ENCODE results near the gene RAB11B.
"Not testable (repeated sequence)": the region's sequence is repeated elsewhere in the genome, so short reads cannot be mapped to it uniquely, and the experiment has no call there.

RAB11B gene

DNA sequence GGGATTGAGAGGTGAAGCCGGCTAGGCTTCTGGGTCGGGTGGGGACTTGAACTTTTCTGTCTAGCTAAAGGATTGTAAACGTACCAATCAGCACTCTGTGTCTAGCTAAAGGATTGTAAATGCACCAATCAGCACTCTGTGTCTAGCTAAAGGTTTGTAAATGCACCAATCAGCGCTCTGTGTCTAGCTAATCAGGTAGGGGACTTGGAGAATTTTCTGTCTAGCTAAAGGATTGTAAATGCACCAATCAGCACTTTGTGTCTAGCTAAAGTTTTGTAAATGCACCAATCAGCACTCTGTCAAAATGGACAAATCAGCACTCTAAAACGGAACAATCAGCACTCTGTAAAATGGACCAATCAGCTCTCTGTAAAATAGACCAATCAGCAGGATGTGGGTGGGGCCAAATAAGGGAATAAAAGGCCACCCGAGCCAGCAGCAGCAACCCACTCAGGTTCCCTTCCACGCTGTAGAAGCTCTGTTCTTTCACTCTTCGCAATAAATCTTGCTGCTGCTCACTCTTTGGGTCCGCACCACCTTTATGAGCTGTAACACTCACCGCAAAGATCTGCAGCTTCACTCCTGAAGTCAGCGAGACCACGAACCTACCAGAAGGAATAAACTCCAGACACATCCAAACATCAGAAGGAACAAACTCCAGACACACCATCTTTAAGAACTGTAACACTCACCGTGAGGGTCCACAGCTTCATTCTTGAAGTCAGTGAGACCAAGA lies 10.8 kb upstream of the RAB11B start:
- H3K27me3 Mint-ChIP-seq; H3K4me3 Mint-ChIP-seq; H3K4me1 Mint-ChIP-seq; DNase-seq (ENCODE audit: low spot score in 2 of 2); H3K9me3 Mint-ChIP-seq; ATAC-seq (ENCODE audit: low read depth); H3K27ac Mint-ChIP-seq: not testable (repeated sequence)
- peaks cover 18% of the 10 kb centered on the region for H3K36me3 Mint-ChIP-seq

DNA sequence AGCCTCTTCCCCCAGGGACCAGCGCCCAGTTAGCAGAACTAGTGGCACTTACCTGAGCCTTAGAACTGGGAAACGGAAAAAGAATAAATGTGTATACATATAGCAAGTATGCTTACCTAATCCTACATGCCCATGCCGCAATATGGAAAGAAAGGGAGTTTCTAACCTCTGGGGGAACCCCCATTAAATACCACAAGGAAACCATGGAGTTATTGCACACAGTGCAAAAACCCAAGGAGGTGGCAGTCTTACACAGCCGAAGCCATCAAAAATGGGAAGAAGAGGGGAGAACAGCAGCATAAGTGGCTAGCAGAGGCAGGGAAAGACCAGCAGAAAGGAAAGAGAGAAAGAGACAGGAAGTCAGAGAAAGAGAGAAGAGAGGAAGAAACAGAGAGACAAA lies 5.6 kb upstream of the RAB11B start:
- not testable (repeated sequence) for H3K4me1 Mint-ChIP-seq; H3K36me3 Mint-ChIP-seq; H3K27me3 Mint-ChIP-seq; H3K27ac Mint-ChIP-seq; H3K9me3 Mint-ChIP-seq; ATAC-seq (ENCODE audit: low read depth); H3K4me3 Mint-ChIP-seq; DNase-seq (ENCODE audit: low spot score in 2 of 2)

DNA sequence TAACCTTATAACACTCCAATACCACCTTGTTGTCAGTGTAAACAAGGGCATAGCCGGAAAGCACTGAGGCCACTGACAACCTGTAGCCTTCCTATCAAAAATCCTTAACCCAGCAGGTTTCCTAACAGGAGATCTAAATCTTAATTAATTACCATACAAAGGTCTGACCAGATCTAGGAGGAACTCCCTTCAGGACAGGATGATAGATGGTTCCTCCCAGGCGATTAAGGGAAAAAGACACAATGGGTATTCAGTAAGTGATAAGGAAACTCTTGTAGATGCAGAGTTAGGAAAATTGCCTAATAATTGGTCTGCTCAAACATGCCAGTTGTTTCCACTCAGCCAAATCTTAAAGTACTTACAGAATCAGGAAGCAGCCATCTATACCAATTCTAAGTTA lies 5.1 kb upstream of the RAB11B start:
- H3K4me1 Mint-ChIP-seq; H3K36me3 Mint-ChIP-seq; H3K27me3 Mint-ChIP-seq; ATAC-seq (ENCODE audit: low read depth); H3K27ac Mint-ChIP-seq; H3K4me3 Mint-ChIP-seq; DNase-seq (ENCODE audit: low spot score in 2 of 2); H3K9me3 Mint-ChIP-seq: not testable (repeated sequence)

DNA sequence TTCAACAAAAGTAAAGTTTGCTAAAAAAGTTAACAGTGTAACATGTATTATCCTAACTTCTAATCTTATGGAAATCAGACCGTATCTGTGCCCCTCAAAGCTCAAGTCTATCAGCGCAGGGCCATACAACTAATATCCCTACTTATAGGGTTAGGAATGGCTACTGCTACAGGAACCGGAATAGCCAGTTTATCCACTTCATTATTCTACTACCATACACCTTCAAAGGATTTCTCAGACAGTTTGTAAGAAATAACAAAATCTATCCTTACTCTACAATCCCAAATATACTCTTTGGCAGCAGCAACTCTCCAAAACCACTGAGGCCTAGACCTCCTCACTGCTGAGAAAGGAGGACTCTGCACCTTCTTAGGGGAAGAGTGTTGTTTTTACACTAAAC lies 4.6 kb upstream of the RAB11B start:
- ATAC-seq (ENCODE audit: low read depth); H3K4me3 Mint-ChIP-seq; DNase-seq (ENCODE audit: low spot score in 2 of 2); H3K27me3 Mint-ChIP-seq; H3K9me3 Mint-ChIP-seq; H3K36me3 Mint-ChIP-seq; H3K27ac Mint-ChIP-seq; H3K4me1 Mint-ChIP-seq: not testable (repeated sequence)

DNA sequence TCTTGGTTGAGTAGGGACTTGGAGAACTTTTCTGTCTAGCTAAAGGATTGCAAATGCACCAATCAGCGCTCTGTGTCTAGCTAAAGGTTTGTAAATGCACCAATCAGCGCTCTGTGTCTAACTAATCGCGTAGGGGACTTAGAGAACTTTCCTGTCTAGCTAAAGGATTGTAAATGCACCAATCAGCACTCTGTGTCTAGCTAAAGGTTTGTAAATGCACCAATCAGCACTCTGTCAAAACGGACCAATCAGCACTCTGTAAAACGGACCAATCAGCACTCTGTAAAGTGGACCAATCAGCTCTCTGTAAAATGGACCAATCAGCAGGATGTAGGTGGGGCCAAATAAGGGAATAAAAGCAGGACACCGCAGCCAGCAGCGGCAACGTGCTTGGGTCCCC lies 3.7 kb upstream of the RAB11B start:
- not testable (repeated sequence) for ATAC-seq (ENCODE audit: low read depth); H3K9me3 Mint-ChIP-seq; H3K4me1 Mint-ChIP-seq; H3K36me3 Mint-ChIP-seq; H3K27me3 Mint-ChIP-seq; H3K4me3 Mint-ChIP-seq; DNase-seq (ENCODE audit: low spot score in 2 of 2); H3K27ac Mint-ChIP-seq

DNA sequence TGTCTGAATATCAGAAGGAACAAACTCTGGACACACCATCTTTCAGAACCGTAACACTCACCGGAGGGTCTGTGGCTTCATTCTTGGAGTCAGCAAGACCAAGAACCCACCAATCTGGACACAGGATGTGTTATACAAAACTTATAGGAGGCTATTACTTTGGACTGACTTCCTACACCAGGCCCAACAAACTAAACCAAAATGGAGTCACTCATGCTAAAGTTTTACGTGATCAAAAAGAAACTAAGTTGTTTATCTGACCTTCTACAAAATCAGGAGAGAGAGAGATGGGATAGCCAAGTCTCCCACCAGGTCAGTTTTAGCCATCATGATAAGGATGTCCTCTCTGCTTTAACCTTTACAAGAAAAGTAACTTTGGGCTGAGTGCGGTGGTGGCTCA lies 3.2 kb upstream of the RAB11B start:
- Mint-ChIP-seq H3K9me3 (no peaks in the 10 kb centered on the region), H3K4me1 (peaks cover 8% of the 10 kb centered on the region), H3K27me3 (no peaks in the 10 kb centered on the region), H3K27ac (no peak overlapping the region), H3K4me3 (no peak overlapping the region), H3K36me3 (no peaks in the 10 kb centered on the region)
- ATAC-seq (ENCODE audit: low read depth) (no peak), DNase-seq (ENCODE audit: low spot score in 2 of 2) (no peak)

DNA sequence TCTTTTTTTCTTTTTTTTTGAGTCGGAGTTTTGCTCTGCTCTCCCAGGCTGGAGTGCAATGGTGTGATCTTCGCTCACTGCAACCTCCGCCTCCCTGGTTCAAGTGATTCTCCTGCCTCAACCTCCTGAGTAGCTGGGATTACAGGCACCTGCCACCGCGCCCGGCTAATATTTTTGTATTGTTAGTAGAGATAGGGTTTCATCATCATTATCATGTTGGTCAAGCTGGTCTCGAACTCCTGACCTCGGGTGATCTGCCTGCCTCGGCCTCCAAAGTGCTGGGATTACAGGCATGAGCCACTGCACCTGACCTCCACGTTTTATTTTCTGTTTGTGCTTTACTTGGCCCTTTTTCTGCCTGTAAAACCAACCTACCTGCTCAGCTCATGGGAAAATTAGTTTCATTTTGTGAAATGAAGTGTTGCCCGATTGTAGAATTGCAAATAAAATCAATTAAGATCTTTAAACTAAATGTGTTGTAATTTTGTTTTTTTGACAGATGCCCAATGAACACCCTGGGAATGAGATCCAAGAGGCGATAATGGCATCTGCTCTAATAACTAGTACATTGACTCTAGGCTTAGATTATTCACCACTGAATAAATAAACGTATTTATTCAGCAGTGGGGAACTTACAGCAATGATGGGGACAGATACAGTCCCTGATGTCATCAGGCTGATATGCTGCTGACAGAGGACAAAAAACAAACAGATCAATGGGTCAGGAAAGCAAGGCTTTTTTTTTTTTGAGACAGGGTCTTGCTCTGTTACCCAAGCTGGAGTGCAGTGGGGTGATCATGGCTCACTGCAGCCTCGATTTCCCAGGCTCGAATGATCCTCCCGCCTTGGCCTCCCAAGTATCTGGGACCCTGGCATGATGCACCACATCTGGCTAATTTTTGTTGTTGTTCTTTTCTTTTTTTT lies 2.2 kb upstream of the RAB11B start:
- Mint-ChIP-seq H3K9me3 (no peaks in the 10 kb centered on the region), H3K36me3 (no peaks in the 10 kb centered on the region), H3K27me3 (no peaks in the 10 kb centered on the region), H3K4me1 (peaks cover 8% of the 10 kb centered on the region), H3K27ac (peak overlapping the region; percentile 20), H3K4me3 (no peak overlapping the region)
- DNase-seq (ENCODE audit: low spot score in 2 of 2) (no peak), ATAC-seq (ENCODE audit: low read depth) (no peak)

DNA sequence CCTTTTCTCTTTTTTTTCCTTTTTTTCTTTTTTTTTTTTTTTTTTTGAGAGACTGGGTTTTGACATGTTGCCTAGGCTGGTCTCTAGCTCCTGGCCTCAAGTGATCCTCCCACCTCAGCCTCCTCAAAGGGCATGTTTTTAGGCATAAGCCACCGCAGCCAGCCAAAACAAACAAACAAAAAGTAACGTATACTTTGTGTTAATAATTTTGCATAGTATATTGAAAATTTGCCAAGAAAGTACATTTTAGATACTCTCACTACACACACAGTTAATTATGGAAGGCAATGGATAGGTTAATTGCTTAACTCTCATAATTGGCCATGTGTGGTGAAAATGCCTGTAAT lies 1.6 kb upstream of the RAB11B start:
- Mint-ChIP-seq H3K27ac (no peak overlapping the region), H3K4me1 (peaks cover 8% of the 10 kb centered on the region), H3K4me3 (no peak overlapping the region), H3K36me3 (no peaks in the 10 kb centered on the region), H3K27me3 (no peaks in the 10 kb centered on the region), H3K9me3 (no peaks in the 10 kb centered on the region)
- ATAC-seq (ENCODE audit: low read depth) (no peak), DNase-seq (ENCODE audit: low spot score in 2 of 2) (no peak)

DNA sequence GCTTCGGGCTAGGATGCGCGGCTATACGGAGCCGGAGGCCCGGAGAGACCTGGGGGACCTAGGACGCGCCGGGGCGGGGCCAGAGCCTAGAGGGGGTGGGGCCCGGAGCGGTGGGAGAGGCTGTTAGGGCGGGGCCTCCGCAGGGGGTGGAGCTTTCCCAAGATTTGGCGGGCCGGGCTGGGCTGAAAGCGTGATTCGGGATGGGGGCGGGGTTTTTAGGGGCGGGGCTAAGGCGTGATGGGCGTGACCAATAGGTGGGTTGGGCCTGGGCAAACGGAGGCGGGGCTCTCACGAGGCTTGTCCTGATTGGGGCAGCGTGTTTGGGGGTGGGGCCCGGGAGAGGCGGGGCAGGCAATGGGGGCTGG lies 439 bp downstream of the RAB11B start:
- no peaks in the 10 kb centered on the region for H3K27me3 Mint-ChIP-seq
- H3K9me3 Mint-ChIP-seq, result no peaks in the 10 kb centered on the region
- H3K36me3 Mint-ChIP-seq, result no peaks in the 10 kb centered on the region
- H3K27ac Mint-ChIP-seq, result peak overlapping the region; percentile 88
- H3K4me3 Mint-ChIP-seq, result peak overlapping the region; percentile 83
- peaks cover 11% of the 10 kb centered on the region for H3K4me1 Mint-ChIP-seq
- ATAC-seq (ENCODE audit: low read depth), result peak; percentile 58
- peak; percentile 84 to 86 for DNase-seq (ENCODE audit: low spot score in 2 of 2)

DNA sequence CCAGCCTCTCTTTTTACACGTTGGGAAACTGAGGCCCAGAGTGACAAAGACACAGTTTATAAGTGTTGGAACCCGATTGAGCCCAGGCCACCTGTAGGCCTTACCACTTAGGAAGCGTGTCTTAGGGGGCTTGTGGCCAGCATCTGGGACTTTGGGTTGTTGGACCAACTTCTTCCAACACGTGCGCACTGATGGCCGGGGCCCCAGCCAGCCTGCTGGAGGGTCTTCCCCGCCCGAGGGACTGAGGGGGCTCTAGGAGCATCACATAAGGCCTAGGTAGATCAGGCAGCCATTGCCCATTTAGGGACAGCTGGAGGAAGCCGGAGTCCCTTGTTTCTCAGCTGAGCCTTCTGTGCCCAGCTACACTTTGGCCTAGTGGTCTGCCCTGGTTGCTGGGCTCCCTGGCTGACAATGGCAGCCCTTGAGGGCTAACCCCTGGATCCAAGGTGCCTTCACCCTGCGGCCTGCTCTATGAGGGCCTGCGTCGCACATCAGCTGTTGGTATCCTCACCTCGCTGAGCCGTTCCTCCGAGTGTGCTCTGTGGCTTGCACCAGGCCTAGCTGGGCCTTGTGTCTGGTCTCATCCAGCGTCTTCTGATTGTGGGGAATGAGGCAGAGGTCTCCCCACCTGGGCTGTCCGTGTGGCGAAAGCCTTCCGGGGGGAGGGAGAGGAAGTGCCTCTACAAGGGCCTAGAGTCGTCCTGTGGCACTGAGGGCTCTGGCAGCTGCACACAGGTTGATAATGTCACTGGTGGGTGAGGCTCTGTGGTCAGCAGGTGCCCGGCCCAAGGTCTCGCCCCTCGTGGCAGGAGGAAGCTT lies 1.2 kb downstream of the RAB11B start:
- Mint-ChIP-seq H3K4me3 (peak overlapping the region; percentile 83), H3K27ac (no peak overlapping the region), H3K9me3 (no peaks in the 10 kb centered on the region), H3K4me1 (peaks cover 15% of the 10 kb centered on the region), H3K36me3 (peaks cover 2% of the 10 kb centered on the region), H3K27me3 (no peaks in the 10 kb centered on the region)
- ATAC-seq (ENCODE audit: low read depth) (no peak), DNase-seq (ENCODE audit: low spot score in 2 of 2) (no peak)

DNA sequence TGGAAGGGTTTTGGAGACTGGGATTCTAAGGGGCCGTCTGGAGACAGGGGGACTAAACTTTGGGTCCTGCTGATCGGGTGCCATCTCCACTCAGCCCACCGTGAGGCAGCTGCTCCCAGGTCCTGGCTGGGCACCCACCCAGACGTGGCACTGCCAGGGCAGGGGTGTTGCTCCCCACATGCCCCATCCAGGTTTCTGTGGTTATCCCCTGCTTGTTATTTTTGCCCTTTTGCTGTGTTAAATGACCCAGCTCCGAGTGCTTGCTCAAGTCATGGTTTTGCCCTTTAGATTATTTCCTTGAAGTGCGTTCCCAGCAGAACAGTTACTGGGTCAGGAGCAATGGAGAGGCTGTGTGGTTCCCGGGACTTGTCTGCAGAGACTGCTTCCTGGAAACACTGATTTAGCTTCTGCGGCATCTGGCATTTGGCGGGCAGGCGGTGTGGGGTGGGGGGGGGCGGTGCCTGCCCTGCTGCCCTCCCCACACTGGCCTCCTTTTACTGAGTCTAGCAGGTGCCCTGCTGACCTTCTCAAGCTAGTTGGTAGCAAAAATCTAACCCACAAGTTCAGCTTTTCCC lies 1.9 kb downstream of the RAB11B start:
- Mint-ChIP-seq H3K36me3 (peaks cover 3% of the 10 kb centered on the region), H3K4me3 (no peak overlapping the region), H3K27ac (no peak overlapping the region), H3K27me3 (no peaks in the 10 kb centered on the region), H3K4me1 (peaks cover 21% of the 10 kb centered on the region), H3K9me3 (no peaks in the 10 kb centered on the region)
- ATAC-seq (ENCODE audit: low read depth) (no peak), DNase-seq (ENCODE audit: low spot score in 2 of 2) (no peak)

DNA sequence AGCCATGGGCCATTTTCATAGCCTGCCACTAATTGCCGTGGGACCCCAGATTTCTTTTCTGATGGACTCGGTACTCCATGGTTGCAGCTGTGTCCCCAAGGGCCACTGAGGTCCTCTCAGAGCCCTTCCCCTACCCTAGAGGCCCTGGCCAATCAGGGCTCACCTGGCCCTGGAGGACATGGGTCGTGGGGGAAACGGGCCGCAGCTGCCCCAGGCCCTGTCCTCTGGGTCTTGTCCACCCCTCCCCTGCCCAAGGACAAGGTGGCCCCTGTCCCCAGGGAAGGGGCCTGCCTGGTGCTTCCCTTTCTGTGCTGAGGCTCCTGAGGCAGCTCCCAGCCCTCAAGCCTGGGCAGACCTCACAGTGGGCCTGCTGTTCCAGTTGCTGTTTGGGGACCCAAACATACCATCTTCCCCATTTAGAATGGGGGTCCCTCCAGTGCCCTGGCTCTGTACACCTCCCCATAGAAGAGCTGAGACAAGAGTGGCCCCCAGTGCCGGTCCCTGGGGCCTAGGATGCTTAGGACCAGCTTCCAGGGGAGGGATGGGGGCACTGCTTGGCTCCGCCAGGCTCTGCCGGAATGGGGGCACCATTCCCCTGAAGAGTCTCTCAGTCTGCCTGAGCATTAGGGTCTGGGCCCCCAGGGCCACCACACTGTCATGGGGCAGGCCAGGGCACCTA lies 3.2 kb downstream of the RAB11B start:
- H3K27me3 Mint-ChIP-seq, result no peaks in the 10 kb centered on the region
- H3K4me1 Mint-ChIP-seq, result peaks cover 27% of the 10 kb centered on the region
- H3K27ac Mint-ChIP-seq, result peak overlapping the region; percentile 71
- peaks cover 6% of the 10 kb centered on the region for H3K36me3 Mint-ChIP-seq
- no peak for ATAC-seq (ENCODE audit: low read depth)
- no peak overlapping the region for H3K4me3 Mint-ChIP-seq
- no peaks in the 10 kb centered on the region for H3K9me3 Mint-ChIP-seq
- no peak for DNase-seq (ENCODE audit: low spot score in 2 of 2)

DNA sequence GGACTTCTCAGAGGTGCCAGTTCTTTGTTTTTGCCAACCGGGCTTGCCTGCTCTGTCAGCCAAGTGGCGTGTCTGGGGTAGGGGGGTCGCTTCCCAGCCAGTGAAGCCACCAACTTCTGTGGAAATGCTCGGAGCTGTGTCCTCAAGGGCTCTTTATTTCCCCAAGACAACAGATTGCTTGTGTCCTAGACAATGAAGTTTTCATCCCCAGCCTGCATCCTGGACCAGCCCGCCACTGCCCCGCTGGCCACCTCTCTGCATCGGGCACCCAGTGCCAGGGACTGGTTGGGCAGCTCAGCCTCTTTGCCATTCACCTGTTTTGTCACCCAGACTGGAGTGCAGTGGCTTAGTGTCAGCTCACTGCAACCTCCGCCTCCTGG lies 3.7 kb downstream of the RAB11B start:
- peaks cover 6% of the 10 kb centered on the region for H3K36me3 Mint-ChIP-seq
- H3K27me3 Mint-ChIP-seq, result no peaks in the 10 kb centered on the region
- H3K9me3 Mint-ChIP-seq, result no peaks in the 10 kb centered on the region
- DNase-seq (ENCODE audit: low spot score in 2 of 2), result no peak
- ATAC-seq (ENCODE audit: low read depth), result no peak
- no peak overlapping the region for H3K4me3 Mint-ChIP-seq
- no peak overlapping the region for H3K27ac Mint-ChIP-seq
- peaks cover 27% of the 10 kb centered on the region for H3K4me1 Mint-ChIP-seq

All from memory B cell (primary cell).